ENCODE data around the gene PLAAT5. TPM values are rescaled to one million over a fixed set of nuclear protein-coding genes. Genes with fewer than 3 reads are reported as not detected.
A peak's percentile ranks its signal among the peaks of the same experiment; 100 is the strongest.
"Not testable (repeated sequence)": the region's sequence is repeated elsewhere in the genome, so short reads cannot be mapped to it uniquely, and the experiment has no call there.

Gene PLAAT5
- total and polyA plus RNA-seq, 12 donors: 0.64 to 7.2 (median 1.6) TPM

- Histone ChIP-seq H3K4me3 (no peak overlapping the region), H3K36me3 (no peaks in the 10 kb centered on the region), H3K27ac (no peak overlapping the region), H3K4me1 (peaks cover 0 to 49% (median 12%) of the 10 kb centered on the region in 9 donors), H3K27me3 (peaks cover 0 to 6% (median 0%) of the 10 kb centered on the region in 7 donors), H3K9me3 (no peaks in the 10 kb centered on the region)
- no peak for ATAC-seq
- whole genome bisulfite sequencing, 2 donors: 52 to 70% methylated on average over 2 of the region's 2 CpGs
- no peak for TF ChIP-seq CTCF (IDR thresholded peaks at IDR 0.05)
- no peak for DNase-seq
- intact Hi-C loops (cut with DNase I): loop anchor here in 2 of 10 donors (1.0 to 10.0 kb wide), 2 partner anchors 11 to 83 kb away; partner anchors contain the start of gene PLAAT3 (in 1 of the 2)
These were observed 41.1 kb upstream of the PLAAT5 start for GRCh38 chr11:63532117-63532516.

GRCh38 chr11:63531074-63531792, 40.3 kb upstream of the PLAAT5 start:
- 71 to 75% methylated on average over 4 of the region's 6 CpGs for WGBS, 2 donors
- not testable (repeated sequence) for H3K36me3 ChIP-seq, H3K27me3 ChIP-seq, H3K4me3 ChIP-seq, H3K9me3 ChIP-seq, DNase-seq
- intact Hi-C loops (cut with DNase I): loop anchor here in 1 of 10 donors (10.0 kb wide), 1 partner anchor 84 kb away; the partner anchor contains the start of gene PLAAT3
- H3K4me1 ChIP-seq: peaks cover 0 to 42% (median 4%) of the 10 kb centered on the region in 9 donors
- peak in 7 of 8 donors; percentile 42 to 71 (median 46) for ATAC-seq
- H3K27ac ChIP-seq: peak overlapping the region in 1 of 10 donors; percentile 56

GRCh38 chr11:63530021-63530420, 39.1 kb upstream of the PLAAT5 start:
- DNase-seq (no peak), ATAC-seq (no peak)
- H3K27me3 ChIP-seq: peaks cover 0 to 6% (median 0%) of the 10 kb centered on the region in 7 donors
- no peaks in the 10 kb centered on the region for H3K36me3 ChIP-seq
- peaks cover 0 to 30% (median 0%) of the 10 kb centered on the region in 9 donors for H3K4me1 ChIP-seq
- intact Hi-C loops (cut with DNase I): loop anchor here in 1 of 10 donors (10.0 kb wide), 1 partner anchor 85 kb away; the partner anchor contains the start of gene PLAAT3
- 93 to 95% methylated on average over 2 of the region's 2 CpGs for WGBS, 2 donors
- H3K9me3 ChIP-seq: no peaks in the 10 kb centered on the region
- no peak overlapping the region for H3K27ac ChIP-seq
- H3K4me3 ChIP-seq: no peak overlapping the region
- no peak for TF ChIP-seq CTCF (IDR thresholded peaks at IDR 0.05)

GRCh38 chr11:63529373-63529772, 38.4 kb upstream of the PLAAT5 start:
- DNase-seq; H3K27me3 ChIP-seq; ATAC-seq; H3K4me3 ChIP-seq; H3K27ac ChIP-seq; H3K9me3 ChIP-seq; H3K36me3 ChIP-seq; intact Hi-C loops (cut with DNase I): not testable (repeated sequence)
- H3K4me1 ChIP-seq: peaks cover 0 to 24% (median 0%) of the 10 kb centered on the region in 9 donors
- WGBS, 2 donors: 67 to 81% methylated on average over 6 of the region's 6 CpGs

GRCh38 chr11:63528729-63529278, 37.8 kb upstream of the PLAAT5 start:
- H3K27ac ChIP-seq; intact Hi-C loops (cut with DNase I); H3K36me3 ChIP-seq; H3K4me3 ChIP-seq; ATAC-seq; H3K9me3 ChIP-seq; DNase-seq; H3K27me3 ChIP-seq: not testable (repeated sequence)
- WGBS, 2 donors: 70 to 74% methylated on average over 1 of the region's 3 CpGs
- H3K4me1 ChIP-seq: peaks cover 0 to 18% (median 0%) of the 10 kb centered on the region in 9 donors

GRCh38 chr11:63528156-63528555, 37.2 kb upstream of the PLAAT5 start:
- Histone ChIP-seq H3K4me1 (peaks cover 0 to 18% (median 0%) of the 10 kb centered on the region in 9 donors), H3K9me3 (peaks cover 0 to 12% (median 0%) of the 10 kb centered on the region in 11 donors)
- H3K4me3 ChIP-seq; H3K27ac ChIP-seq; DNase-seq; H3K36me3 ChIP-seq; intact Hi-C loops (cut with DNase I); ATAC-seq; H3K27me3 ChIP-seq: not testable (repeated sequence)
- 17 to 34% methylated on average over 7 to 8 of the region's 11 CpGs for WGBS, 2 donors

Data from heart right ventricle (tissue), 16 donors.